GM21723 (cell line): Measurements from ENCODE around the gene BEST2.
A peak's percentile ranks its signal among the peaks of the same experiment; 100 is the strongest.
"Not testable (repeated sequence)": the region's sequence is repeated elsewhere in the genome, so short reads cannot be mapped to it uniquely, and the experiment has no call there.

ENCODE experiments used
- ATAC-seq: cut with Tn5 transposase; IDR thresholded peaks from one replicate; pipeline ENCODE4 v1.9.1; 2021; ENCODE audit warnings: mild to moderate bottlenecking, moderate library complexity; ENCODE audit not compliant: unreplicated experiment

BEST2 gene

GRCh38 chr19:12751635-12752034 lies at the start of gene BEST2:
Gene BEST2 (plus strand): TSS chr19:12751791. CDS start chr19:12752593, 802 bp downstream.
- no peak for ATAC-seq

- no peak for ATAC-seq
Observed at GRCh38 chr19:12703046-12703445, 48.5 kb upstream of the BEST2 start.

- ATAC-seq = no peak
Observed at GRCh38 chr19:12705169-12705568, 46.4 kb upstream of the BEST2 start.

GRCh38 chr19:12705654-12706331 lies 45.8 kb upstream of the BEST2 start:
- no peak for ATAC-seq

- no peak for ATAC-seq
Observed at GRCh38 chr19:12706332-12706718, 45.3 kb upstream of the BEST2 start.

GRCh38 chr19:12708641-12709040 lies 43.0 kb upstream of the BEST2 start:
- ATAC-seq = no peak

GRCh38 chr19:12711187-12711586 lies 40.4 kb upstream of the BEST2 start:
- no peak for ATAC-seq

- not testable (repeated sequence) for ATAC-seq
Observed at GRCh38 chr19:12712077-12712476, 39.5 kb upstream of the BEST2 start.

- ATAC-seq = not testable (repeated sequence)
Observed at GRCh38 chr19:12713304-12713703, 38.3 kb upstream of the BEST2 start.

GRCh38 chr19:12715102-12715501 lies 36.5 kb upstream of the BEST2 start:
- ATAC-seq = no peak

- no peak for ATAC-seq
Observed at GRCh38 chr19:12715929-12716328, 35.7 kb upstream of the BEST2 start.

GRCh38 chr19:12720296-12720695 lies 31.3 kb upstream of the BEST2 start:
- ATAC-seq = no peak

GRCh38 chr19:12720851-12721655 lies 30.5 kb upstream of the BEST2 start:
- no peak for ATAC-seq

GRCh38 chr19:12721656-12722565 lies 29.7 kb upstream of the BEST2 start:
- ATAC-seq = peak; percentile 8

- peak; percentile 58 for ATAC-seq
Observed at GRCh38 chr19:12722566-12723380, 28.8 kb upstream of the BEST2 start.

GRCh38 chr19:12723381-12723640 lies 28.3 kb upstream of the BEST2 start:
- no peak for ATAC-seq

- no peak for ATAC-seq
Observed at GRCh38 chr19:12723641-12724426, 27.8 kb upstream of the BEST2 start, which contains the start of gene TNPO2. Gene TNPO2 (minus strand): TSS chr19:12723932. CDS start chr19:12720977, 2,955 bp downstream.

GRCh38 chr19:12725612-12726011 lies 26.0 kb upstream of the BEST2 start:
- not testable (repeated sequence) for ATAC-seq

GRCh38 chr19:12726988-12727316 lies 24.6 kb upstream of the BEST2 start:
- ATAC-seq = no peak
